ENCODE measurements around the gene RHEB.

- no peak for TF ChIP-seq CTCF (IDR thresholded peaks at IDR 0.05)
- no peak for TF ChIP-seq POLR2A (IDR thresholded peaks at IDR 0.05)
Observed at GRCh38 chr7:151505836-151506468, 13.7 kb downstream of the RHEB start.

Measured in heart left ventricle (tissue), 13 donors.